ENCODE data around the gene YWHAE.
"Not testable (repeated sequence)": the region's sequence is repeated elsewhere in the genome, so short reads cannot be mapped to it uniquely, and the experiment has no call there.

DNA sequence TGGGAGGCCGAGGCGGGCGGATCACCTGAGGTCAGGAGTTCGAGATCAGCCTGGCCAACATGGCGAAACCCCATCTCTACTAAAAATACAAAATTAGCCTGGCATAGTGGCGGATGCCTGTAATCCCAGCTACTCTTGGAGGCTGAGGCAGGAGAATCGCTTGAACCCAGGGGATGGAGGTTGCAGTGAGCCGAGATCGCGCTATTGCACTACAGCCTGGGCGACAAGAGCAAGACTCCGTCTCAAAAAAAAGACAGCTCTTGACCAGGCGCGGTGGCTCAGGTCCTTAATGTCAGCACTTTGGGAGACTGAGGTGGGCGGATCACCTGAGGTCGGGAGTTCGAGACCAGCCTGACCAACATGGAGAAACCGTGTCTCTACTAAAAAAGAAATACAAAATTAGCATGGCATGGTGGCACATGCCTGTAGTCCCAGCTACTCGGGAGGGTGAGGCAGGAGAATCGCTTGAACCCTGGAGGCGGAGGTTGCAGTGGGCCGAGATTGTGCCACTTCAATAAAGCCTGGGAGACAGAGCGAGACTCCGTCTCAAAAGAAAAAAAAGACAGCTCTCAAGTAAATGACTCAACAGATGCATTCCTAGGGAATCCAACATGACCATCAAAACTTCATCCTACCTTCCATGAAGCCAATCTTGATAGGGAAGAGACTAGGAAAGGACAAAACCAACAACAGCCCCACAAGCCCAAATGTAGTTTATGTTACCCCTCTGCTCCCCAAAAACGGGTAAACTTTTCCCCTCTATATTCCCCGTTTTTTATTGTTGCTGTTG lies 4.0 kb downstream of the YWHAE start:
- not testable (repeated sequence) for TF ChIP-seq TAF1, POLR2AphosphoS5, POLR2A, SPI1 (IDR thresholded peaks at IDR 0.05; ENCODE audit: low read depth, low read length)

Measured in GM12891 (cell line).